ENCODE measurements around the gene PTPRN2.

PTPRN2 gene

GRCh38 chr7:158028290-158028941, 559.2 kb downstream of the PTPRN2 start:
- DNase-seq (ENCODE audit: low read depth): no peak

- DNase-seq (ENCODE audit: low read depth): no peak
Observed at GRCh38 chr7:158027646-158028045, 560.0 kb downstream of the PTPRN2 start.

- DNase-seq (ENCODE audit: low read depth): no peak
Observed at GRCh38 chr7:158026636-158027265, 560.9 kb downstream of the PTPRN2 start.

GRCh38 chr7:158025686-158026600, 561.7 kb downstream of the PTPRN2 start:
- no peak for DNase-seq (ENCODE audit: low read depth)

GRCh38 chr7:158024881-158025280, 562.7 kb downstream of the PTPRN2 start:
- DNase-seq (ENCODE audit: low read depth): no peak

- DNase-seq (ENCODE audit: low read depth): no peak
Observed at GRCh38 chr7:158024351-158024715, 563.3 kb downstream of the PTPRN2 start.

GRCh38 chr7:158023681-158024350, 563.8 kb downstream of the PTPRN2 start:
- no peak for DNase-seq (ENCODE audit: low read depth)

GRCh38 chr7:158023157-158023556, 564.5 kb downstream of the PTPRN2 start:
- no peak for DNase-seq (ENCODE audit: low read depth)

- DNase-seq (ENCODE audit: low read depth): no peak
Observed at GRCh38 chr7:158022601-158023000, 565.0 kb downstream of the PTPRN2 start.

GRCh38 chr7:158021836-158022235, 565.8 kb downstream of the PTPRN2 start:
- DNase-seq (ENCODE audit: low read depth): no peak

- DNase-seq (ENCODE audit: low read depth): no peak
Observed at GRCh38 chr7:158020706-158021095, 566.9 kb downstream of the PTPRN2 start.

- DNase-seq (ENCODE audit: low read depth): no peak
Observed at GRCh38 chr7:158019726-158020705, 567.6 kb downstream of the PTPRN2 start.

- no peak for DNase-seq (ENCODE audit: low read depth)
Observed at GRCh38 chr7:158018971-158019645, 568.5 kb downstream of the PTPRN2 start.

- no peak for DNase-seq (ENCODE audit: low read depth)
Observed at GRCh38 chr7:158018098-158018762, 569.4 kb downstream of the PTPRN2 start.

- DNase-seq (ENCODE audit: low read depth): no peak
Observed at GRCh38 chr7:158017111-158018097, 570.2 kb downstream of the PTPRN2 start.

- no peak for DNase-seq (ENCODE audit: low read depth)
Observed at GRCh38 chr7:158016180-158017097, 571.2 kb downstream of the PTPRN2 start.

GRCh38 chr7:158015403-158016179, 572.0 kb downstream of the PTPRN2 start:
- no peak for DNase-seq (ENCODE audit: low read depth)

Data from stimulated activated CD8-positive, alpha-beta memory T cell treated with anti-CD3 and anti-CD28 coated beads, Interleukin-15, amount 100 ng/mL, for 24 hours (primary cell).